Right lung (tissue), 5 donors: Measurements from ENCODE around the gene FRMD8. TPM values are rescaled to one million over a fixed set of nuclear protein-coding genes. Genes with fewer than 3 reads are reported as not detected.

Experiments
- DNase-seq, 2 donors: peaks; one replicate each; pipeline ENCODE4 v3.0.0-alpha.2; 2013
- polyA plus RNA-seq, 5 donors: library from polyadenylated mRNA; unstranded; fragments of 120-200 nt; gene quantifications; one replicate each; pipeline versions ENCODE4 v1.2.1 to v1.2.3, GENCODE V29; 2013; ENCODE audit warnings: inconsistent platforms in 1 of 5, low replicate concordance in 1 of 5; ENCODE audit not compliant: insufficient read length in 5 of 5, insufficient read depth in 1 of 5

Gene FRMD8
- polyA plus RNA-seq, 5 donors, result 12.2 to 23.4 (median 17.9) TPM

DNA sequence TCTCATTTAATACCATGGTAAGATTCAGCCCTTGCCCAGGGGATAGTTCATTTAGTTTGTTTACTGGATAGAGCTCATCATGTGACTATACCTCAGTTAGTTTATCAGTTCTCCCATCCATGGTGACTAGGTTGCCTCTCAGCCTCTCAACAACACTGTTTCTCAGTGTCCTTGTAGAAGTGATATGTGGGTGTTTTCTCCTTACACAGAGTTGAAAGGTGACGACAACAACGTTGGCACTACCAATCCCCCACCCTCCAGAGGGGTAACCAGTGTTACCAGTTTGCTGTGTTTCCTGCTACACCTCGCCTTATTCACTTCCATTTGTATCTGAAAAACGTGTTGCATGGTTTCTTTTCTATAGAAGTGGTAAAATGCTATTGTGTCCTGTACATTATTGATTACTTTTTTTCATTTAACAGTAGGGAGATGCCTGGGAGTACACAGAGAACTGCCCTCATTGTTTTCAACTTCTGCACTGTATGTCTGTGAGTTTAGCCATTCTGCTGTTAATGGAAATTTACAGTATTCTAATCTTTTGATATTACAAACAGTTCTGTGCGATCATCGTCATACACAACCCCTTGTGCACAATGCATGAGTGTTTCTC, 47.7 kb downstream of the FRMD8 start:
- no peak for DNase-seq

DNA sequence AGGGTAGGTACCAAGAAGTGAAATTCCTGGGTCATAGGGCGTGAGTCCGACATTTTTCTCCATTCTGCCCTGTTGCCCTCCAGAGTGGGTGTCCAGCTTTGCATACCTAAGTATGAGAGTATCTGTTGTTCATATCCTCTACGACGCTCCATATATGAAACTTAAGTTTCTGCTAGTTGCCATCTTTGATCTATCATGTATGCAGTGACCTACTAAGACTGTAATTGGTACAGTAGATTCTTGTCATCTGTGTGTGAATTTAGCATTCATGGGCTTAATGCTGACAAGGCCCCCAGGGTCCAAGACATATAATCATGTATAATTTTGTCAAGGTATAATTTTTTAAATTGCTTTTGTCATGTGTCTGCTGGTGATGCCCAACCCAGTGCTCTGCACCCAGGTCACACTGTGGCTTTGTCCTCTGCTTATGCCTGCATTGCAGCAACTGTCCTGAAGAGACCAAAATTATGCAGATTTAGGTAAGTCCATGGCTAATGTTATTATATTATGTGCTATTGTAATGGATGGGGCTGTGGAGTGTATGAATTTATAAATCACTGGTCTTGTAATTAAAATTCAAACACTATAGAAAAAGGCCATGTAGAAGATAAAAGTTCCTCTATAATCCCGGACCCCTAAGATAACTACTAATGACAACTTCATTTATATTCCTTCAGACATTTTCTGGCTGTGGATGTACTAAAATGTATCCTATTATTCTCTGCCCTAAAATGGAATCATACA, 48.4 kb downstream of the FRMD8 start:
- no peak for DNase-seq

DNA sequence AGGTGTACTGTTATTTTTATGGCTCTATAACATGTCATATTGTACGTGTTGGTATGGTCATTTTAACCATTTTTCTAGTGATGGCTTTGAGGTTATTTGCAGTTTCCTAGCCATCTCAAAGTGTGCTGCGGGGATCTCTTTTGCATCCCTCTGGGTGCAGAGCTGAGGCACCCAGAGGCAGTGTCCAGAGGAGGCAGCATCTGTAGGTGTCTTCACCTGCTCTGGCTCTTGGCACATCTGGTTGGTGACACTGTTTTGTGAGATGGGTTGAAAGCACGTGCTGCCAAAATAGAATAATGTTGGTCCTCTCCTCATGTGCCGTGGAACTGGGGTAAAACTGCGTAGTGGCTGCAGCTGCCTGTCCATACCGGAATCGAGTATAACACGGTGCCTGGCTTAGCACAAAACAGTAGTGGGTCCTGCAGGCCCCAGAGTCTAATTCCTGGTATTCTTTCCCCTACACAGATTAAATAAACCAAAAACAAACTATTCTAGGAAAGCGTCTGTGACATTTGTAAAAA, 49.0 kb downstream of the FRMD8 start:
- DNase-seq, result no peak

DNA sequence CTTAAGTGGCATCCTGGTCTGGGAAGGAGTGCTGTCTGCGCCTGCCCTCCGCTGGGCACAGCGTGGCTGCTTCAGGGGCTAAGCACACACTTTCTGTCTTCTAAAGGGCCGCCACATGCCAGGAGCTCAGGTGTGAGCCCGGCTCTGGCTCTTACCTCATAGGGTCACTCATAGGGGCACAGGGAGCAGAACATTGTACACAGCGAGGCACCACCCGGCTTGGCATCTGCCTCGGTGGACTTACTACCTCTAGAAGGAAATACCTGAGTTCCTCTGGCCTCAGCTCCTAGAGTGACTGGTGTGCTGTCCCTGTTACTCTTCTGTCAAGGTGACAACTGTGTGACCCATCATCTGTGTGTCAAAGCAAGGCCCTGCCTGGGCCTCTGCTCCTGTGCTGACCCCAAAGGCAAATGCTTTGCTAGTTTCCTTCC, 49.6 kb downstream of the FRMD8 start:
- DNase-seq, result no peak

DNA sequence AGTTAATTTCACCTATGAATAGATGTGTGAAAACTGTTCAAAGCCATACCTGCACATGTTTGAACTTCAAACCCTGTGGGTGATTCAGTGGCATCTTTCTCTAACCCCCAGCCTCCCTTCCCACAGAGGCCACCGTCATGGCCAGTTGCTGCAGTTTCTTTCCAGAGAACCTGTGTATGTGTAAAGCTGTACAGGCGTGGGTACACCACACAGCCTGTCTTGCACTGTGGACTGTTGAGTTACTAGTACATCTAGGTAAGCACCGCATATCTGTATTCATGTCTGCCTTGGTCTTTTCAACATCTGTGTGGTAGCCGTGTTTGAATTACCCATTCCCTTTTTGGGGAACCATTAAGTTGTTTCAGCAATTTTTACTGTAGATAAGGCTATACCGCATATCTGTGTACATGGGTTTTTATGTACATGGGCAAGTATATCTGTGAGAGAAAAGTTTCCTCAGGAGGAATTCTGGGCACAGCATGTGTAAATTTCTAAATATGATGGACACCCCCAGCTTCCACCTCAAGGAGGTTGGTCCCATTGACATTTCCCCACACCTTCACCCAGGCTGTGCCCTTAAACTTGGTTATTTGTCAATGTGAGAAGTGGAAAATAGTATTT, 50.1 kb downstream of the FRMD8 start:
- no peak for DNase-seq

DNA sequence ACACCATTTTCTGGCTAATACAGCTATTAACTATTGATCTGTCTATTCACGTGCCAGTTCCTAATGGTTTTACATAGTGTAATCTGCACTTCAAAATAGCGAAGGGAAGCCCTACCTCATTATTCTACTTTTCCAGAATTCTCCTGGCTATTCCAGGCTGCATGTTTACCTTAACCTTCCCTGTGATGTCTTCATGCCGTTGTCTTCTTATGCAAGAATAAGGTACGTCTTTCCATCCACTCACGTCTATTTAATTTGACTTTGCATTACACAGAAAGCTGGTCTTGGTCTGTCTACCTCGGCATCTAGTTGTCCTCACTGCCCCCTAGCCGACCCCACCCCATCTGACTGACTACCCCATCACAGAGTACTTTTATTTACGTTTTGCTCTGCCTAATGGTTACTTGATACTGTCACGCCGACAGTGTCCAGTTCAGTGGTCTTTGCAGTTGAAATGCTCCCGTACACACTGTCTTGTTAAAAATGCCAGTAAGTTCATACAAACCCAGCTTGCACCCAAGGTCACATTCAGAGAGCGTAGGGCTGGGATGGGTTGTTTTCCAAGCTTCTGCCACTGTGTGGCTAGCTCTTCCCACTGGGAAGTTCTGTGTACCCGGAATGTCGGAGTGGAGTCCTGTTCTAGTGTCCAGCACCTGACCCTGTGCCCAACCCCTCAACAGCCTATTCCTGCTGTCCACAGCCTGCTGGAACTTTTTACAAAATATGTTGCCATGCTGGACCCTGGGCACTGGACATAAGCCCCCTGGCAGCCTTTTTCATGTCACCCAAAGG, 51.2 kb downstream of the FRMD8 start:
- DNase-seq, result no peak

DNA sequence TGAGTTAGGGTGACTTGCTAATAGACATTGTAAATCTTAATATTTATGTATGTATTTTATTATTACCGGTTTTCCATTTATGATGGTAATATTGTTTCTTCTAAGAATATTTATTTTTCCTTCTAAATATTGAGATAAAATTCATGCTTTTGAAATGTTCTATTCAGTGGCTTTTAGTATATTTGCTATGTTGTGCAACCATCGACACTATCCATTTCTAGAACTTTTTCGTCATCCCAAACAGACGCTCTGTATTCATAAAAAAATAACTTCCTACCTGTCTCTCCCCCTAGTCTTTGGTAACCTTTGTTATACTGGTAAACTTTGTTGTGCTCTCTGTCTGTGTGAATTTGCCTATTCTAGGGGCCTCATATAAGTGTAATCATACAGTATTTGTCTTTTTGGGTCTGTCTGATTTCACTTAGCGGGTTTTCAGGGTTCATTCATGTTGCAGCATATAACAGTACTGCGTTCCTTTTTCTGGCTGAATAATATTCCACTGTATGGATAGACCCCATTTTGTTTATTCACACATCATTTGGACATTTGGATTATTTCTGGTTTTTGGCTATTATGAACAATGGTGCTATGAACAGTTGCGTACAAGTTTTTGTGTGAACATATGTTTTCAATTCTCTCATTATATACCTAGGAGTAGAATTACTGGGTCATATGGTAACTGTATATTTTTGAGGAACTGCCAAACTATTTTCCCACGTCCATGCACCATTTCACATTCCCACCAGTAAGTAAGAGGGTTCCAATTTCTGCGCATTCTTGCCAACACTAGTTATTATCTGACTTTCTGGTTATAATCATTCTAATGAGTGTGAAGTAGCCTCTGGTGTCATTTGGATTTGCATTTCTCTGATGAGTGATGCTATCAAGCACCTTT, 52.1 kb downstream of the FRMD8 start:
- DNase-seq, result no peak

DNA sequence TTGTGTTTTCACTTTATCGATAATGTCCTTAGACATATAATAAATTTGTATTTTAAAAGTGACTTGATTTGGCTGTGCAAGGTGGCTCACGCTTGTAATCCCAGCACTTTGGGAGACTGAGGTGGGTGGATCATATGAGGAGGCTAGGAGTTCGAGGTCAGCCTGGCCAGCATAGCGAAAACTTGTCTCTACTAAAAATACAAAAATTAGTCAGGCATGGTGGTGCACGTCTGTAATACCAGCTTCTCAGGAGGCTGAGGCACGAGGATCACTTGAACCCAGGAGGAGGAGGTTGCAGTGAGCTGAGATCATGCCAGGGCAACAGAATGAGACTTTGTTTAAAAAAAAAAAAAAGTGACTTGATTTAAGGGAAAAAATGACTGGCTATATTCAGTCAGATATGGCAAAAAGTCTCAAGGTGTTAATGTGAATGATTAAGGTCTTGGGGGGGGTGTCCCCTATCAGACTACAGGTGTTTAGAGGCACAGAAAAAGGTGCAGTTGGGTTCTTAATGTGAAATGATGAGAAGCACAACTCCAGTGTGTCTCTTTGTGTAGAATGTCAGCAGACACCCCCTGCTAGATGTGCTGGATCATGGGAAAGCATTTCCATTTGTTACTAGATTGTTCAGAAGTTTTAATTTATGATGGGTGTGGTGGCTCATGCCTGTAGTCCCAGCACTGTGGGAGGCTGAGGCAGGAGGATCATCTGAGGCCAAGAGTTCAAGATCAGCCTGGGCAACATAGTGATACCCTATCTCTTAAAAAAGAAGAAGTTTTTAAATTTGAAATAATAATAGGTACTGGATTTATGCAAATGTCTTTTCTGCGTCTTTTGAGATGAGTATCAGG, 53.1 kb downstream of the FRMD8 start:
- DNase-seq, result no peak

DNA sequence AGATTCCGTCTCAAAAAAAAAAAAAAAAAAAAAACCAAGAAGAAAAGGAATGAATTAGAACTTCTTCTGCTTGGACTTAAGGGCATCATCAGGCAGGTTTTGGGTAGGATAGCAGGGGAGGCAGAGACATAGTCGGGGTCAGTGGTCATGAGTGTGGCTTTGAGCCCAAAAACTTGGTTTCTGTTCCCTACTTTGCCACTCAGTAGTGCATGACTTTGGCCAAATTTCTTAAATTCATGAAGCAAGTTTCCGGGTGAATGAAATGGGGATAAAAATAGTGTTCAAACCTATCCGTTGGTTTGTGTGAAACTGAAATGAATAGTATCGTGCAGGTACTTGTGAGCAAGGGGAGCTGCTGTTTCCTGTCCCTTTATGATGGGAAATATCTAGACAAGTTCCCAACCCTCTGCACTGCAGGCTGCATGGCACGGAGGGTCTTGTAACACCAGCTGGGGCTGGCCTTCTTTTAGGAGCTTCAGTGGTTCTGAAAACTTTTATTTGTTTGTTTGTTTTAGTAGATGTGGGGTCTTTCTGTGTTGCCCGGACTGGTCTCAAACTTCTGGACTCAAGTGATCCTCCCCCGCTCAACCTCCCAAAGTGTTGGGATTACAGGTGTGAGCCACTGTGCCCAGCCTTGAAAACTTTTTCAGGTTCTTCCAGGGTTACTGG, 54.5 kb downstream of the FRMD8 start:
- no peak for DNase-seq

DNA sequence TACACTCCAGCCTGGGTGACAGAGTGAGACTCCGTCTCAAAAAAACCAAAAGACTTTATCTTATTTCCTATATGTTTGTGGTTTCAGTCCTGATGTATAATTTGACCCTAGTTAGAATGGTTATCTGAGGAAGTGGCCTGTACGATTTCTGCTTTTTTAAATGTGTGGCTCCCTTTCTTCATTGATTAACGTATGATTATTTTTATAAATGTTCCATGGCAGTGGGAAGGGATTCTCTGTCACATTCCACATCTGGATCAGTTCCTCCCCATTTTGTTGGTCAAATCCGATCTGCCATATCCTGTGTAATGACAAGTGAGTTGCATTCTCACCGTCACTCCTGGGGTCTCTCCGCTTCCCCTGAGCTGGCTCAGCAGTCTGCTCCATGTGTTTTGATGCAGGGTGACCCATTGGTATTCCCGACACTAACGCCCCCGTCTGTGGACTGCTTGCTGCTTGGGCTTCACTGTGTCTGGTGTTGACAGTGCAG, 56.5 kb downstream of the FRMD8 start:
- no peak for DNase-seq

DNA sequence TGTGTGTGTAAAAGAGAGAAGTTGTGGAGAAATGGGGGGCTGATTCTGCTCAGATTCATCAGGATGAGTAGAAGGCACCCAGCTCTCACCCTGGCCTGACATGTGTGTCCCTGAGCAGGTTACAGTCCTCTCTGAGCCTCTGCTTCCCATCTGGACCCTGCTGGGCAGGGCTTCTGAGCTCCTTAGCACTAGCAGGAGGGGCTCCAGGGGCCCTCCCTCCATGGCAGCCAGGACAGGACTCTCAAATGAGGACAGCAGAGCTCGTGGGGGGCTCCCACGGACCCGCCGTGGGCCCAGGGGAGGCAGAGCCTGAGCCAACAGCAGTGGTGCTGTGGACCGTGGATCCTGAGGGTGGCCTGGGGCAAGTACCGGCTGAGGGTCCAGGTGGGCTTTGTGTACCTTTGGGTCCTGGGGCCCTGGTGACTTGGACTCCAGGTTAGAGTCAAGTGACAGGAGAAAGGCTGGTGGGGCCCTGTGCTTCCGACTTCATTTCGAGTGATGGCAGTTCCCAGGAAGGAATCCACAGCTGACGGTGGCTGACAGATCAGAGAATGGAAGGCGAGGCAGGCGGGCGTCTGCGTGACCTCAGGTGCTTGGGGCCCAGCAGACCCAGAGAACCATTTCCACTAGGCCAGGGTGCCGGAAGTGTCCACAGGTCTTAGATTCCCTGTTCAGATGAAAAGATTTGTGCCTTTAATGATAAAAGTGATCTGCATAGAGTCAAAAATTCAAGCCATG, 58.0 kb downstream of the FRMD8 start:
- DNase-seq, result no peak

DNA sequence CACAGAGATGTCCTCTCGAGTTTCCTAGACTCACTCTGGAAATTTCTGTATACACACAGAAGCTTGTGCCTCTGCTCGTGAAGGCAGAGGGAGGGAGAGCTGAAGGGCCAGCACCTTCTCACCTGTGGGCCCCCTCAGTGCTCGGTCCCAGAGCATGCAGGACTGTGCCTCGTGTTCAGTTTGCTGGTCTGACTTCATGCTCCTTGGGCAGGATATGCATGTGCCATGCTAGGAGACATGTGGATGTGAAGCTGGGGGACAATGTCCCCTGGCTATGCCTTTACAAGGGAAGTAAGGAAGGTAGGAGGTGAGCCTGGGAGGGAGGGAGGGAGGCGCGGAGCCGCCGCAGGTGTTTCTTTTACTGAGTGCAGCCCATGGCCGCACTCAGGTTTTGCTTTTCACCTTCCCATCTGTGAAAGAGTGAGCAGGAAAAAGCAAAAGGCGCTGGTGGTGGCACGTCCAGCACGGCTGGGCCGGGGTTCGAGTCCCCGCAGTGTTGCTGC, 58.7 kb downstream of the FRMD8 start:
- DNase-seq, result no peak

DNA sequence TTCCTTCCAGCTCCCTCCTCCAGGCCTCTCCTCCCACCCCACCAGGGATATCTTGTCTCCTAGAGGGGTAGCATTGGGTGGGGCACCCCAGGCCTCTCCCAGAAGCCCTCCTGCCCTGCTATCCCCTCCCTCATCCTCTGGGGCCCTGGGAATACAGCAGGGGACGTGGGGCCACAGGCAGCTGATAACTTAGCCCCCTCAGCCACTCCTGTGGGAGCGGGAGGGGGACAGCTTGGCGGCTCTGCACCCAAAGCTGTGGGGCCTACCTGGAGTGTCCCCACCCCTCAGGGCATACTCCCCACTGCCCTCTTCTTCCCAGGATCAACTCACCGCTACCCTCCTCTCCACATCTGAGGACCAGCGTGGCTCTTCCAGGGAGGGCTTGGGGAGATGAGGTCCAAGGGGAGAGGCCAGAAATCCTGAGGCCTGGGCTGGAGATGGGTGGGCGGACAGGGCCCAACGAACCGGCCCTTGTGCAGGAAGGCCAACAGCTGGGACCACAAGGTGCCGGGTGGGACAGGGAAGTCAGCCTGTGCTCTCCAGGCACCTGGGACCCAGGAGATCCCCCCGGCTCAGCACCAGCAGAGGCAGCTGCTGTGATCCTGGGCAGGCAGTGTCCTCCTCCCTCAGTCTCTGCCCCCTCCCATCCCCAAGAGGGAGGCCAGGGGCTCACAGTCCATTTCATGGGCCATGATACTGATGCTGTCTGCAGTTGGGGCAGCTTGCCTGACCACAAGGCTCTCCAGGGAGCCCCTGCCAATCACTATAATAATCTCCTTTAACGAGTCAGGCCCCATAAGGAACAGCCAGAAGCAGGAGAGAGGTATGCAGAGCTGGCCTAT, 59.4 kb downstream of the FRMD8 start:
- DNase-seq, result no peak

DNA sequence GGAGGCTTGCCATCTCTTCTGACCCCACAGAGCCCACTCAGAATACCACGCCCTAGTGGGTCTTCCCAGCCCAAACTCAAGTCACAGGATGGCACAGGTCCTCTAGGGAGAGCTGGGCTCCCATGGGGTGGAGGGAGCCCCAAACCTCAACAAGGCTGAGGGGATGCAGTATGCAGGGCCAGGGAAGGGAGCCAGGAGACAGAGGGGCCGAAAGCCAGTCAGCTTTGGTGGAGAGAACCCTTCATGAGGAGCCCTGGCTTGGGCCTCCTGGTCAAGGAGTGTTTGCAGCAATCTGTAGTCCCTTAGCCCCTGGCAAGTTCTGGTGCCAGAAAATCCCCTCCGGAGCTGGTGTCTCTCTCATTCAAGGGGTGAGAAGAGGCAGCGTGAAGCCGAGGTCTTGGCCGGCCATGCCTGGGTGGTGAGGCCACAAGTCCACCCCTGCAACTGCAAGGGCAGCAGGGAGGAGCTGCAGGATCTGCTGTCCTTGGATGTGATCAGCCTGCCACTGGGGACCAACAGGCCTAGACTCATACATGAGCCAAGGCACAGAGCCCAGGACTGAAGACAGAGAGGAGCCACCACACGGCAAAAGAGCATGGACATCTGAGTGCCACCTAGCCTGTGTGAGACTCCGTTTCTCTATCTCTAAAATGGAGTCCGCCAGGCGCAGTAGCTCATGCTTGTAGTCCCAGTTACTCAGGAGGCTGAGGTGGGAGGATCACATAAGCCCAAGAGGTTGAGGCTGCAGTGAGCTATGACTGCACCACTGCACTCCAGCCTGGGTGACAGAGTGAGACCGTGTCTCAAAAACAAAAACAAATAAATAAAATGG, 60.2 kb downstream of the FRMD8 start:
- no peak for DNase-seq

DNA sequence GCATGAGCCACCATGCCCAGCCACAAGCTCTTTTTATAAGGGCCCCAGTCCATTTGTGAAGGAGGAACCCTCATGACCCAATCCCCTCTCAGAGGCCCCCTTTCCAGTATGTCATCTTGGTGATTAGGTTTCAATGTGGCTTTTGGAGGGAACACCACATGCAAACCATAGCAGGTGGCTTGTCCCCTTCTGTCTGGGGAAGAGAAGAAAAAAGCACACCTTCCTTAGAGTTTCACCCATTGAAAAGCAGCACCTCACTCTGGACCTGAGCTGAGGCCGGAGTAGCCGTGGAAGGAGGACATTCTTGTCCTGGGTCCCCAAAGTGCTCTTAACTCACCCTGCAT, 61.6 kb downstream of the FRMD8 start:
- no peak for DNase-seq

DNA sequence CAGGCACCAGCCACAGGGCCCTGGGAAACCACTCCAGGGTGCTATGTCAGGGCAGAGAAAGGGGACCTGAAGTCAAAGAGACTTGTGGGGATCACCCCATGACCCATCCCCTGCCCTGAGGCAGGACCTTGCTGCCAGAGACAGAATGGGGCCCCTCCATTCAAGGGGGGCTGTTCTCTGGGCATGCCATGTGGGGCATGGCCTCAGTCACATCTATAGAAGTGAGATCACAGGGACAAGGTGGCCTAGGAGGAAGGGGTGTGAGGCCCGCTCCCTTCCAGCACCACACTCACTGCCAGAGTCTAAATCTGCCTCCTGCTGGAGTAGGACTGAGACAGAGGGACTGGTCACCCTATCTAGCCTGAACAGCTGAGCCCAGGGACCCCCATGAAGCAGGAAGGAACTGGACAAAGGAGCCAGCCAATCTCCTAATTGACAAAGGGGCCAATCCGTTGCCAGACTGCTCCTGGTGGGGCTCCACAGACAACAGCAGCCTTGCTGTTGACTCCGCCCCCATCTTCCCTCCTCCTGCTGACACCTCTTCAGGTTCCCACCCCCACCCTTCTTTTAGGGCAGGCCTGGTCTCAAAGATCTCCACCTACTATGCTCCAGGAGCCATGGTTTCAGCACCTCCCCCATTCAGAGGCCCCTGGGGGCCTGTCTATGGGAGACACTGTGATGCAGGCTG, 62.1 kb downstream of the FRMD8 start:
- no peak for DNase-seq
